Measurements from ENCODE around the gene NUDT2. TPM values are rescaled to one million over a fixed set of nuclear protein-coding genes. Genes with fewer than 3 reads are reported as not detected.
"Not testable (repeated sequence)": the region's sequence is repeated elsewhere in the genome, so short reads cannot be mapped to it uniquely, and the experiment has no call there.

The NUDT2 gene
- total RNA-seq, 2 donors from 2014 or later: 25.6 to 28.4 TPM

GRCh38 chr9:34292552-34292951 lies 36.8 kb upstream of the NUDT2 start:
- H3K36me3 ChIP-seq: no peaks in the 10 kb centered on the region
- H3K9ac ChIP-seq (ENCODE audit: low read depth in 2 of 2, low read length in 2 of 2): no peak overlapping the region
- TF ChIP-seq CTCF (IDR thresholded peaks at IDR 0.05): no peak
- DNase-seq: no peak
- H3K27ac ChIP-seq: no peak overlapping the region
- H3K9me3 ChIP-seq: no peaks in the 10 kb centered on the region
- intact Hi-C loops (cut with DNase I): no loop called here
- H3K4me1 ChIP-seq: no peaks in the 10 kb centered on the region
- no peaks in the 10 kb centered on the region for H3K27me3 ChIP-seq
- no peak overlapping the region for H3K4me3 ChIP-seq

DNA sequence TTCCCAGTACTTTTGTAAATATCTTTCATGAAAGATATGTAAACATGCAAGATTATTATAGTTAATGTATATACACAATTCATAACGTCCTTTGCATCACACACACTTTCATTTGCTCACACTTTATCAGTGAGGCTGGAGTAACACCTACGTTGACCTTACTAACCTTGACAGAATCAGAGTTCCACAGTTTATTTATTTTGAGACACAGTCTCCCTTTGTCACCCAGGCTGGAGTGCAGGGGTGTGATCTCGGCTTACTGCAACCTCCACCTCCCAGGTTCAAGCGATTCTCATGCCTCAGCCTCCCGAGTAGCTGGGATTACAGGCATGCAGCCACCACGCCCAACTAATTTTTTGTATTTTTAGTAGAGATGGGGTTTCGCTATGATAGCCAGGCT lies 28.3 kb upstream of the NUDT2 start:
- DNase-seq; H3K4me3 ChIP-seq; H3K9me3 ChIP-seq; H3K4me1 ChIP-seq; H3K27ac ChIP-seq; intact Hi-C loops (cut with DNase I); H3K36me3 ChIP-seq; H3K9ac ChIP-seq (ENCODE audit: low read depth in 2 of 2, low read length in 2 of 2); H3K27me3 ChIP-seq: not testable (repeated sequence)

GRCh38 chr9:34308316-34308715 lies 21.1 kb upstream of the NUDT2 start:
- H3K4me3 ChIP-seq; H3K4me1 ChIP-seq; DNase-seq; H3K36me3 ChIP-seq; intact Hi-C loops (cut with DNase I); H3K9me3 ChIP-seq; H3K27me3 ChIP-seq; H3K27ac ChIP-seq; H3K9ac ChIP-seq (ENCODE audit: low read depth in 2 of 2, low read length in 2 of 2): not testable (repeated sequence)

DNA sequence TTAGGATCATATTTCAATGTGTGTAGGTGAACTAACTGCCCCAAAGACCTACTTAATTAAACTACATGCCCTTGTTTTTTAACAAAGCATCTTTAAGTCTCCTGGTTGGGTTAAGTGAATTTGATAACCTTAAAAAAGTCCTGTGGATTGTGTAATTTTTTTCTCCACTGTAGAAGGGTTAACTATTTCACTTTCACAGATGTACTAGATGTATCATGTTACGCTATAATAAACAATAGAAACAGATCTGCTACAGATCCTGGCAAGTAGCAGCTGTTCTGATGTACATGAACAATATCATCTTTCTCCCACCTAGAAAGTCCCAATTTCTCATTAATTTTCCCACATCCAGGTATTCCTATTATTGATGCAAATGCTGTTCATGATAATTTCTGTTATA lies 19.2 kb upstream of the NUDT2 start:
- intact Hi-C loops (cut with DNase I): no loop called here
- DNase-seq: no peak
- no peak for TF ChIP-seq CTCF (IDR thresholded peaks at IDR 0.05)

DNA sequence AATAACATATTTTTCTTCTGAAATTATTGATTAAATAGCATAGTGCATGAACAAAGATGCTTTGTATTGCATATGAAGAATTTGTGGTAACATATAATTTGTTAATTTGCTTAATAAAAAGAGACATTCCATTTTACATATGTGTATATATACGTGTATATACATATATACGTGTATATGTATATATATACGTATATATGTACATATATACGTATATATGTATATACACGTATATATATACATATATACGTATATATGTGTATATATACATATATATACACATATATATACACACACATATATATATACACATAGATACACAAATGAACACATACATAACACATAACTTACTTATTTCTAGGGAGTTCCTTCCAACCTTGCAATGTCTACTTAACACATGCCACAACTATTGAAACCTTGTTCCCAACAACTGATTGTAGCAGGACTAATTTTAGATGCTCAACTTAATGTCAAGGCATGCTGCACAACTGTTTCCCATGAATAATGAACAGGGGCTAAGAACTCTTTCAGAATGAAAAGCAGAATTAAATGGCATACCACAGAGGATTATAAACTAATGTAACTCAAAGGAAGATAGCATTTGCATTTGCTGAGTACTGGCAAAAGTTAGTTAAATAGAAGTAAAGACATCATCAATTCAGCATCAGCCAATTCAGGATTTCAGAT lies 17.7 kb upstream of the NUDT2 start:
- no peak for DNase-seq
- Histone ChIP-seq H3K9me3 (no peaks in the 10 kb centered on the region), H3K36me3 (no peaks in the 10 kb centered on the region), H3K27me3 (no peaks in the 10 kb centered on the region), H3K4me1 (no peaks in the 10 kb centered on the region), H3K4me3 (no peak overlapping the region), H3K27ac (no peak overlapping the region), H3K9ac (ENCODE audit: low read depth in 2 of 2, low read length in 2 of 2) (no peak overlapping the region)
- intact Hi-C loops (cut with DNase I): no loop called here
- no peak for TF ChIP-seq CTCF (IDR thresholded peaks at IDR 0.05)

More for the DNA sequence above, 19.2 kb upstream of the NUDT2 start:
- no peak overlapping the region for H3K27ac ChIP-seq
- H3K9me3 ChIP-seq: no peaks in the 10 kb centered on the region
- H3K4me1 ChIP-seq: no peaks in the 10 kb centered on the region
- no peaks in the 10 kb centered on the region for H3K36me3 ChIP-seq
- no peak overlapping the region for H3K9ac ChIP-seq (ENCODE audit: low read depth in 2 of 2, low read length in 2 of 2)
- no peaks in the 10 kb centered on the region for H3K27me3 ChIP-seq
- no peak overlapping the region for H3K4me3 ChIP-seq

DNA sequence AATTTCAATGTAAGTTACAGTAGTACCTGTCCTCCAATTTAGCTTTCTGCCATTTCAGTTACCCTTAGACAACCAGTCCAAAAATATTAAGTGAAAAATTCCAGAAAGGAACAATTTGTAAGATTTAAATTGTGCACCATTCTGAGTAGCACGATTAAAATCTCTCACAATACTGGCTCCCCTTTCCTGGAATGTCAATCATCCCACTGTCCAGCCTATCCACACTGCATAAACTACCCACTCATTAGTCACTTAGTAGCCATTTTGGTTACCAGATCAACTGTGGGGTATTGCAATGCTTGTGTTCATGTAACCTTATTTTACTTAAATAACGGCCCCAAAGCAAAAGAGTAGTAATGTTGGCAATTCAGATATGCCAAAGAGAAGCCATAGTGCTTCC lies 11.9 kb upstream of the NUDT2 start:
- intact Hi-C loops (cut with DNase I): no loop called here
- H3K27ac ChIP-seq: no peak overlapping the region
- no peaks in the 10 kb centered on the region for H3K9me3 ChIP-seq
- DNase-seq: no peak
- H3K4me1 ChIP-seq: no peaks in the 10 kb centered on the region
- H3K9ac ChIP-seq (ENCODE audit: low read depth in 2 of 2, low read length in 2 of 2): no peak overlapping the region
- no peaks in the 10 kb centered on the region for H3K36me3 ChIP-seq
- no peak for TF ChIP-seq CTCF (IDR thresholded peaks at IDR 0.05)
- no peaks in the 10 kb centered on the region for H3K27me3 ChIP-seq
- H3K4me3 ChIP-seq: no peak overlapping the region
